HG03342 (cell line): Measurements from ENCODE around the gene MGST2.

Experiments
- ATAC-seq: cut with Tn5 transposase; IDR thresholded peaks from one replicate; pipeline ENCODE4 v1.9.1; 2021; ENCODE audit warnings: mild to moderate bottlenecking, moderate library complexity; ENCODE audit not compliant: unreplicated experiment

The MGST2 gene

DNA sequence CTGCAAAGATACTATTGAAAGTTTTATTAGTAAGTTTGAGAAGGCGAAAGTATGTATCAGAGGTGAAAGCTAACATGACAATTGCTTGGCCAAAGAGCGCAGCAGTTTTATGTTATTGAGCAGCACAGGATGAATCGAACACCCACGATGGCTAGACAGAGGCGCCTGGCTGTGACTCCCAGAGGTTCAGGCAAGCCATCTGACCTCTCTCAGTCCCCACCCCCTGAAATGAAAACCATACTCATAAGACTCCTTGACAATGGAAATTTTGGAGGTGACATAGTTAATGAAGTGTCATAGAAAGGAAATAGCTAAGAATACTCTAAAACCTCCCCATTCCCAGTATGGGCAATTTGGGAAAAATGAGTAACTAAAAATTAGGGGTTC is 70.6 kb downstream of the MGST2 start:
- ATAC-seq: no peak

DNA sequence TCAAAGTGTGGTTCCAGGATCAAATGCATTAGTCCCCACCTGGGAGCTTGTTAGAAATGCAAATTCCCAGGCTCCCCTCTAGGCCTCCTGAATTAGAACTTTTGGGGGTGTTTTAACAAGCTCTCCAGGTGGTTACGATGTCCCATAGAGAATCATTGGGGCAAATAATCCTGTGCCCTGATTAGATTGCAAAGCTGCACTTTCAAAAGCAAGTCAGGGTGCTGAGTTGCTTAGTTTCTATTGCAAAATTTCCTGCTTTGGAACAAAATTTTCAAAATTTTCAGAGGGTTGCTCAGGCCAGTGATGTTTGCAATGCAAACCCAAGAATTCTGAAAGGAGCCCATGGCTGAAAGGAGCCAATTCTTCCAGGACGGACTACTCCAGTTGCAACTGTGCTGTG is 71.0 kb downstream of the MGST2 start:
- no peak for ATAC-seq

- ATAC-seq: no peak
These were observed 73.4 kb downstream of the MGST2 start for GRCh38 chr4:139738846-139739613.

GRCh38 chr4:139740121-139740520 is 74.5 kb downstream of the MGST2 start:
- ATAC-seq: no peak

DNA sequence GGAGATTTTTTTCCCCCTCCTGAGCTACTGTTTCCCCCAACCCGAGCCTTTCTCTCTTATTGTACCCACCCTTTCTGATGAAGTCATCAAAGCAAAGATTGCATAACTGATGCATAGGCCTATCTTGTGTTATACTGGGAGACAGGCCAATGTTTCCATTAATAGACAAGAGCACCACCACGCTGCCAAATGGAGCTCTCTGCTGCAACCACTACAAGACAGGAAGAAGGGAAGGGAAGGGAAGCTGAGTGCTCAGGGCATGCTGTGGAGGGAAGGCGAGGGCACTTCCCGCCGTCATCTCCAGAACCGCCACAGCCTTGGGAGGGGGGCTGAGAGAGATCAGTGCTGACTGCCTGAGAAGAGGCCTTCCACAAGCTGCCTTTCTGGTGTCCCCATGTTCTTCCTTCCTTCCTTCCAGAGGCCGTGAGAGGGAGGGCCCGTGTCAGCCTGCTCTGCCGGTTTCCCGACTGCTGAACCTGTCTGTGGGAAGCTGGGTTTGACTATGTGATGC is 75.0 kb downstream of the MGST2 start:
- no peak for ATAC-seq

DNA sequence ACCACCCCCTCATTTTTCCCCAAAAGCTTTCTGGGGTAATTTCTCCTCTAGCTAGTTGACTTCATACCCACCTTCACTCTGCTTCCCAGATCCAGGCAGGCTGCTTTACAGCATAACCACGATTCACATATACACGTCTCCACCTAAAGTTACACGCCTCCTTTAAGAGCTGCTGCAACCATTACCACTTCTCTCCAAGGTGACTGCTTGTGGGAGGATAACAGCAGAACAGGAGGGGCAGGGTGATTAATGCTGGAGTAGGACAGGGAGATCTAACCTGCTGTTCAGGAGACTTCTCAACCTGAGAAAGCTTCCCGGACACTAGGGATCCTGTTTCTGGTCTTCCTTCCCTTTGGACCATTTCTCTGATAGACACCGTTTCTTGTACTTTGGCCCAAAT is 77.4 kb downstream of the MGST2 start:
- no peak for ATAC-seq

DNA sequence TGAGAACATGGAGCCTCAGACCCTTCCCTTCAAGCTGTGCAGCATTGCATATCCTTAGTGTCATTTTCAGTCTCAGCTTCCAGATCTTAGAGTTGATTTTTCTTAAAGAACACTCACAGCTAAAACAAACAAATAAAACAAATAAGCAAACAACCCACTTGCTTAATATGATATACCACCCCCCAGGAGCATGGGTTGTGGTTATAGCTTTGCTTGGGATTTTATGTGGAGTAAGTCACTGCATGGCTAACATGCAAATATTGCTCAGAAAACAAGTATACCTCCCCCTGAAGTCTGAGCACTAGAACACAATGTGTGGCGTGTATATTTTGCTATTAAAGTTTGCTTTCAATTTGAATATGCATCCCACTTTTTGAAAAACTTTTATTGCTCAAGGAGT is 78.6 kb downstream of the MGST2 start:
- no peak for ATAC-seq

- no peak for ATAC-seq
These were observed 79.6 kb downstream of the MGST2 start for GRCh38 chr4:139745111-139745639.

DNA sequence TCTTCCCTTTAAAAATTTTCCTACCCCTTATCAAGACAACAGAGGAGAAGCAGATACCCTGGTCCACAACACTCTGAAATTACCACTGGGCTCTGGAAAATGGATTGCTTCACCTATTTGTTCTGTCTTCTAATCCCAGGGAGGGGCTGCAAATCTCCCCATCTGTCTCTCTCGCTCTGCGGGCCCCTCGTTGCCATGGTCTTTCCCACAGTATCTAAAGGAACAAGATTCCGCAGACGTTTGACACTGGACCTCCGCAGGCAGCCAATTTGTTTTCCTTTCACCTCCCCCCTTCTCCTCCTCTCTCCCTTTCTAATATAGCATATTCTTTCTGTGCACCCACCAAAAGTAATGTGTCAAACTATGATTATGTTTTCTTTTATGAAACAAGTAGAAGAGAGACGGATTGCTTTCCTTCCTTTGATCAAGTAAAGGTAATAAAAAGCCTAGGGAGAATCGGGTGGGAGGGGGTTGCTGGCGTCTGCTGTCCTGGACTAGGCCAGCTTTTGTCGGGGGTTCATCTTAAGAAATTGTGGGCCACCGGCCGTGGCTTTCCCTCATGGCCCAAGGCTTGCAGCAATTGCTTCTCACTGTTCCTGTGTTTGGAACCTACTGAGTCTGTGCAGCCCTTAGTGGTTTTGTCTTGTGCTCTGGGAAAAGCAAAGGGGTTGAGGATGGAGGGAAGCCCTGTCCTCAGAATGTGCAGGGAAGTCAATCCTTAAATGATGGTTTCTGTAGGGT is 81.0 kb downstream of the MGST2 start:
- no peak for ATAC-seq

- no peak for ATAC-seq
These were observed 83.7 kb downstream of the MGST2 start for GRCh38 chr4:139749338-139749737.

GRCh38 chr4:139749835-139750498 is 84.3 kb downstream of the MGST2 start:
- ATAC-seq: no peak

GRCh38 chr4:139753686-139754085 is 88.1 kb downstream of the MGST2 start:
- no peak for ATAC-seq
